Stimulated activated CD8-positive, alpha-beta memory T cell treated with anti-CD3 and anti-CD28 coated beads, Interleukin-15, amount 100 ng/mL, for 24 hours (primary cell): ENCODE measurements around the gene NACA.
"Not testable (repeated sequence)": the region's sequence is repeated elsewhere in the genome, so short reads cannot be mapped to it uniquely, and the experiment has no call there.

Experiments used
- DNase-seq: peaks from one replicate; pipeline ENCODE4 v3.0.0-alpha.2; 2020; ENCODE audit warnings: low read depth

NACA gene

DNA sequence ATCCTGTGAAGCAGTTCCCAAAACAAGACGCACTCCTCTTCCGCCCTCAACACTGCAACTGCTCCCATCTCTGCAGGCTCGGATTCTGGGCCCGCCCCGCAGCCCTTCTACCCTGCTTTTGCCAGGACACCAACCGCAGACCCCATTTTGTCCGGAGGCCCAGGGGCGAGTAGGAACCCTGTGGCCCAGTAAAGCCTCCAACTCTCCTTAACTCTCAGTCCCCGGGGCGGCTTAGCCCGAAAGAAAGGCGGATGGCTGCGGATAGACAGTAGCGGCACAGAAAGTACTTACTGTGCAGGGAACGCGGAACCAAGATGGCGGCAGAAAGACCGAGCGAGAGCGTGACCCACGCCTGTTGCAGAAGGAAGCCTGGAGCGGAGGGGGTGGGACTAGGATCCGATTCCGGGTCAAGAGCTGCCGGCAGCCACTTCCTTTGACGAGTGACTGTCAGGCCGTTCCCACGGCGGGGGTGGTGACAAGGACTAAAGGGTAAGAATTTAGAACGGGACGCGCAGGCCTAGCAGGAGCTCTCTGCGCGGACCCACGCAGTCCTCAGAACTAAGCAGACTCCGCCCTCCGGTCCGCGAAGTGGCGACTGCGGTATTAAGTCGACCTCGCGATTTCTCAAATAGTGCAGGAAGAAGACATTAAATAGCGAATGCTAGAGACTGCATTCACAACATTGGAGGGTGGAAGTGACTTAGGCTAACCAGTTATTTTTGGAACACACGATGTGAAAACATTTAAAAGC is at the start of gene NACA:
Gene NACA (minus strand): TSS at position 328 of the 751 bp plus-strand sequence. CDS start 778 bp downstream, outside the sequence.
- DNase-seq, result peak; percentile 84

DNA sequence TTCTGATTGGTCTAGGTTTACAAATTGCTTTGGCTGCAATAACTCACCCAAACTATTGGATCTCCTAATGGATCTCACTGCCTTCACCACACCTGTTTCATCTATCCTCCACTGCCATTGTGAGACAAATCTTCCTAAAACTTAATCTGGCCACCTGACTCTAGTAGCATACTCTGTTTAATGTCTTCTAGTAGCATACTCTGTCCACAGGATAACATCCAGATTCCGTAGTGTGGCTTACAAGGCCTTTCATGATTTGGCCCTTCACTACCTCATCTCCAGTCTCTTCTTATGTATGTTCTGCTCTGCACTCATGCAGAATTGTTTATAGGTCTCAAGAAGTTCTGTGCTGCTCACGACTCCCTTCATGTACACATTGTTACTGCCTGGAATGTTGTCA is 48.0 kb upstream of the NACA start:
- no peak for DNase-seq

DNA sequence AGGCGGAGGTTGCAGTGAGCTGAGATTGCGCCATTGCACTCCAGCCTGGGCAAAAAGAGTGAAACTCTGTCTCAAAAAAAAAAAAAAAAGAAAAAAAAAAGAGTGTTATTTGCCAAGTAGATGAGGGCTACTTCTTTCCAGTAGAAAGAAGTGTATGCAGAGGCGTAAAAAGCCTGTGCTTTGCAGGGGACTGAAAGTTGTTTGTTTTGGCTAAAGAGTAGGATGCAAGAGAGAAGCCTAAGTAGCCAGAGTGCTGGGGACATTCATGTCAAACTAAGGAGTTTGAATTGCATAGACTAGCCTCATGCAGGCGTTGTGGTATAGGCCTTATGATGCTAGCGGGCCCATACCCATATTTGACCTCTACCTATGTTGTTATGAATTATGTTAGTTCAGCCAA is 47.5 kb upstream of the NACA start:
- no peak for DNase-seq

DNA sequence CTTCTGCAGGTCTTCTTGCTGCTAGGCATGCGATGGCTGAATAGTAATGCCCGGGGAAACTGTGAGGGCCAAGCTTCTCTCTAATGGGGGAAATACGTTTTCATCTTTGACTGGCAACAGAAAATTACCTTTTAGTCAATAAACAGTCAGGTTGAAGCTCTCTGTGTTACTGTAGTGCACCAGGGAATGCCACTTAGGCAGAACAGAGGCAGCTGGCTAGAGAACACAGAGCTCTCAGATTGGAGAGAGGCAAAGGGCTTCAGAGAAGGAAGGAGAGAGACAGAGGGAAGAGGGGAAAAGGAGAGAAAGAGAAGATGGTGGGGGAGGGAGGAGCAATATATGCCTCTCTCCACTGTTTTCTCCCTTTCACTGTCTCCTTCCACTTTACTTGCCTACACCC is 44.8 kb upstream of the NACA start:
- DNase-seq, result no peak

DNA sequence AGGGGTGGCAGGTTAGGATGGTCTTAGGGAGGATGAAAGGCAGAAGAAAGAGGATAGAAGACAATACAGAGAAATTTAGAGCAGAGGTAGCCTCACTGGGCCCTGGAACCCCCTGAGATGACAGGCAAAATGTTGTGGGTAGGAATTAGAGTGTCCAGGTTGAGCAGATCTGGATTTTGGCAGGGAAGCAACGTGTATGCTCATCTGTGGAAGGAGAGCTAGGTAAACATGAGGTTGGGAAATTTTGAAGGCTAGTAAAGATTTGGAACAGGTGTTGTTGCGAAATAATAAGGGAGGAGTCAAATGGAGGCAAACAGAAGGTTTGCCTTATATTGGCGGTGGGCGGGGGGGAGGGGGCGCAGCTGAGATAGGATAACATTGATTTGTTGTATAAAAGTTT is 43.3 kb upstream of the NACA start:
- DNase-seq, result no peak

GRCh38 chr12:56766535-56766934 is 41.4 kb upstream of the NACA start:
- no peak for DNase-seq

GRCh38 chr12:56763753-56764657 is 38.9 kb upstream of the NACA start:
- DNase-seq, result no peak

GRCh38 chr12:56761812-56762211 is 36.7 kb upstream of the NACA start:
- no peak for DNase-seq

GRCh38 chr12:56760460-56760859 is 35.4 kb upstream of the NACA start:
- no peak for DNase-seq

DNA sequence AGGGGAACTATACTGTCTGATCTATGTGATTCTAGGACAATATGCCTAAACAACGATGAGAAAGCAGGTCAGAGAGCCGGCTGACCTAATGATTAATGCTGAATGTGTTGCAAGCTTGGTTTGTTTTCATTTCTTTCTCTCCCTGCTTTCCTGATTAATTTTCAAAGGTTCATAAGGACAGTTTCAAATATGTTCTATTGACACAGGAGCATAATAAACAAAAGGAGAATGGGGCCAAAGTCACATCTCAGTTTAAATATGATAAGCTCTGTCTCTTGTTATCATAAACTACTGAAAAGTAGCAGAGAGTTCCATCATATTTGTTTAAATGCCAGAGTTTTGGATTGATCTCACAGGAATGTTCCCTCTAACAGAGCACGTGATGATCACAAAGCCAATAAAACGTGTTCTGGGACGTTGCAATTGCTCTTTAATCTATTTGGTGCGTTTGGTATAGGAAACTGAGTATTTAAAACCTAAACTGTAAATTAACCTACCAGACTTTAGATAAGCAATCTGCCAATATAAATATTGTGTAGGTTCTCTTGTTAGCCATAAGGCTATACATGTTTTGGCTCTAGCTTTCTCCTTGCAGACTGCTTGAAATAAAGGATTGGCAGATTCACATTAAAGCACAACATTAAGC is 34.3 kb upstream of the NACA start:
- no peak for DNase-seq

GRCh38 chr12:56758728-56759262 is 33.7 kb upstream of the NACA start:
- no peak for DNase-seq

- DNase-seq, result not testable (repeated sequence)
Observed at GRCh38 chr12:56757971-56758370, 32.9 kb upstream of the NACA start.

GRCh38 chr12:56753566-56753965 is 28.5 kb upstream of the NACA start:
- no peak for DNase-seq

DNA sequence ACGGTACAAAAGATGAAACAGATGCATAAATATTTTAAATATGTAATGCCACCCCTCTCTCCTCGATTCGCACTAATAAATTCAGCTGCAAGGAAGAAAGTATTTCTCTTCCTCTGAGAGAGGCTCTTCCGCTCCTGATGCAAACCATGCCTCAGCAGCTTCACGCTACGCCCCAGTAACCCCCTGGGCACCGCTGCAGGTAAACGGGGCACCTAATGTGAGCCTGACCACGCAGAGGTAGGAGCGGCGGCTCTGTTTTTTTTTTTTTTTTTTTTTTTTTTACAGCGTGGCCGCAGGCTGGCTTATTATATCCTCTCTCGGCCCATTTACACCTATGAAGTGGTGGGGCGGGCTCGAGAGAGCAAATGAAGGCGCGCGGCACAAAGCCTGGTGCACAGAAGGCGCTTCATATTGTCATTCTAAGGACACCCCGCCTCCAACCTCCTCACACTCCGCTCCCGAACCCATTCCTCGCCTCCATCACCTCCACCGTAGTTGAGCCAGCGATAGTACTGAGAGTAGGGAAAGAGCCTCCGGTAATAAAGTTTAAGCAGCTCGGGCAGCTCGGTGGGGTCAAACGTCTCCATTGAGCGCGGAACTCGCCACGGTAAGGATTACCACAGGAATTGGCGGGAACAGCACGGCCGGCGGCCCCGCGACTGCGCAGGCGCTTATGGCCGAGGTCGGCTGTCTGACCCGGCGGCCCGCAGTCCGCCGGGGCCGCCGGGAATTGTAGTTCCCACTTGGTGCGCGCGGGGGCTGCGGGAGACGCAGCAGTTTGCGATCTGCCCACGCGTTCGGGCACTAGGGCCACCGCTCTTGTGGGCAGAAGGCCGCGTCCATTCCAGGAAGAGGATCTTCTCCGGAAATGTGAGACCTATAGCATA is 26.9 kb upstream of the NACA start, which contains the start of gene PRIM1:
Gene PRIM1 (minus strand): TSS at position 612 of the 887 bp plus-strand sequence. CDS start 25 bp downstream, at position 587.
- DNase-seq, result peak; percentile 65

DNA sequence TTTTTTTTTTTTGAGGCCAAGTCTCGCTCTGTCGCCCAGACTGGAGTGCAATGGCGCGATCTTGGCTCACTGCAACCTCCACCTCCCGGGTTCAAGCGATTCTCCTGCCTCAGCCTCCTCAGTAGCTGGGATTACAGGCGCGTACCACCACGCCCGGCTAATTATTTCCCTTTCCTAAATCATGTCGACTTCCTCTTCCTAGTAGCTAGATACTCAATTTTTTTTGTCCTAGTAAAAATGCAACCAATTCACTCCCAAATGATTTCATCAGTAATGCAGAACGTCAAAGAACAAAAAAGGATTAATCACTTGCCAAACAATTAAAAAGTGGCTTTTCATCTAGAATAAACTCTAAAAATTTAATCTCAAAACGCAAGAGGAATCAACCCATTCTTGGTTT is 25.5 kb upstream of the NACA start:
- DNase-seq, result not testable (repeated sequence)

- DNase-seq, result no peak
Observed at GRCh38 chr12:56749853-56750252, 24.8 kb upstream of the NACA start.

DNA sequence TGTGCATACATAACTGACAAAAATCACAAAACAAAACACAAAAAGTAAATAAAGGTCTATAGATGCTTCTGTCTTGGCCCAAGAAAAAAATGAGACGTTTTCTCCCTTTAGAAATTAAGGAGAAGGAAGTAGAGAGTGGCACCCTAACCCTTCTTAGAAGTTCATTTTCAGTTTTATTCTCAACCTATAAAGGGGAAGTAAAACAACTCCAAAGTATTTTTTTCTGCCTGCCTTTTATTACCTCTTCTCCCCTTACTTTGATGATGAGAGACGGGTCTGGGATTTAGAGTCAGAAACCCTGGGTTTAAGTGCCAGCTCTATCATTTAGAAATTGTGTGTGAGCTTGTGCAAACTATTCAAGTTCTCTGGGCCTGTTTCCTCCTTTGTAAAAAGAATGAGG is 24.3 kb upstream of the NACA start:
- DNase-seq, result no peak

DNA sequence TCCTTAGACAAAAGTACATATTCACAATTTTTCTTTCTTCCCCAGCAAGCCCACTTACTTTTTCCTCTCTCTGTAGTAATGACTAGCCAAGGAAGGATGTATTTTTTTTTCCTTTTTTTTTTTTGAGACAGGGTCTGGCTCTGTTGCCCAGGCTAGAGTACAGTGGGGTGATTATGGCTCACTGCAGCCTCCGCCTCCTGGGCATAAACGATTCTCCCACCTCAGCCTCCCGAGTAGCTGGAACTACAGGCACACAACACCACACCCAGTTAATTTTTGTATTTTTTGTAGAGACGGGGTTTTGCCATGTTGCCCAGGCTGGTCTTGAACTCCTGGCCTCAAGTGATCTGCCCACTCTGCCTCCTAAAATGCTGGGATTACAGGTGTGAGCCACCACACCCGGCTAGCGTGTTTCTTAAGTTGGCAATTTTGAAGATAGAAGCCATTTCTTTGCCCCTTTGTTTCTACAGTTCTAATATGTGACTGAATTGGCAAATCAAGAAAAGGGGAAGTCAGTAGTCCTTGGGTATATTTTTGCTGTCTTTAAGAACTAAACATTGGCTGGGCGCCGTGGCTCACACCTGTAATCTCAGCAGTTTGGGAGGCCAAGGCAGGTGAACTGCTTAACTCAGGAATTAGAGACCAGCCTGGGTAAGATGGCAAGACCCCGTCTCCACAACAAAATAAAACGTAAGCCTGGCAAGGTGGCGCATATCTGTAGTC is 3.2 kb upstream of the NACA start:
- DNase-seq, result no peak

DNA sequence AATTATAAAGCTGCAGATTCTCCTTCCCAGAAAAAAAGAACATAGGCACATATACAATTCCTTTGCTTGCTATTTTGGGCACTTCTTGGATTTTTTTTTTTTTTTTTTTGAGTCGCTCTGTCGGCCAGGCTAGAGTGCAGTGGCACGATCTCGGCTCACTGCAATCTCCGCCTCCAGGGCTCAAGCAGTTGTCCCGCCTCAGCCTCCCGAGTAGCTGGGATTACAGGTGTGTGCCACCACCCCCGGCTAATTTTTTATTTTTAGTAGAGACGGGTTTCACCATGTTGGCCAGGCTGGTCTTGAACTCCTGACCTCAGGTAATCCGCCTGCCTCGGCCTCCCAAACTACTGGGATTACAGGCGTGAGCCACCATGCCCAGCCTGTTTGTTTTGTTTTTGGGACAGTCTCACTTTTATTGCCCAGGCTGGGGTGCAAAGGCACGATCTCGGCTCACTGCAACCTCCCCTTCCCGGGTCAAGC is 1.1 kb upstream of the NACA start:
- not testable (repeated sequence) for DNase-seq

- DNase-seq, result no peak
Observed at GRCh38 chr12:56725723-56726102, 614 bp upstream of the NACA start.

GRCh38 chr12:56724701-56724971 is 463 bp downstream of the NACA start:
- DNase-seq, result no peak
